Astrocyte of the hippocampus (primary cell): ENCODE measurements around the gene TSPAN7.

ENCODE experiments used
- DNase-seq: peaks from one replicate; pipeline ENCODE4 v3.0.0; 2011; ENCODE audit warnings: low read depth, low spot score

TSPAN7 gene

GRCh38 chrX:38682095-38682494, 120.8 kb downstream of the TSPAN7 start:
- DNase-seq: no peak

DNA sequence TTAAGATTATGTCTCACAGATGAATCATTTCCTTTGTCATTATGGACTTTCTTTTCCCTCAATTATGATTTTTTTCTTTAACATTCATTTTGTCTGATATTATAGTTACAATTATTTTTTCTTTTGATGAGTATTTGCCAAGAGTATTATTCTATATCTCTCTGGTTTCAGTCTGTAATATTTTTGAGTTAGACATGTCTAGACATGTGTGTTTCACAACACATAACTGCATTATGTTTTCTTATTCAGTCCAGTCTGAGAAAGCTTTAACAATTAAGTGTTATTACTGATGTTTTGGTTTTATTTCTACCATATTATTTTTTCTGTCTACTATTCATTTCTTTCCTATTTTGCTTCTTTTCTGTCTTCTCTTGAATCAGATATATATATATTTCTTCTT, 131.6 kb downstream of the TSPAN7 start:
- no peak for DNase-seq

DNA sequence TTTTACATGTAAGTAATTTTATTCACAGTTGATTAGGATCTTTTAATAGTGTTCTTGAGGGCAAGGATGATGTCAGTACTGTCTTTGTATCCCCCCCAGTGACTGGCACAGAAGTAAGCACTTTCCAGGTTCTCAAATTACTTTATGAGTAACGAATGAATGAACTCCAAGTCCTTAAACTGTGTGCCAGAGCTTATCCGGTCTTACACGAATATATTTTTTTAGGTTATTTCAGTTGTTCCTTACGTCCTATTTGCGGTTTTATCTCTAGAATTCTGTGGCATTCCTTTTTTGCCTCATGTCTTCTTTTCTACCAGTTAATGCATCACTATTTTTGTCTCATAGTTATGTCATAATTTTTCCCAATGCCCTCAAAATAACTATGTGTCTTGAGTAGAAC, 133.1 kb downstream of the TSPAN7 start:
- peak; percentile 10 for DNase-seq

DNA sequence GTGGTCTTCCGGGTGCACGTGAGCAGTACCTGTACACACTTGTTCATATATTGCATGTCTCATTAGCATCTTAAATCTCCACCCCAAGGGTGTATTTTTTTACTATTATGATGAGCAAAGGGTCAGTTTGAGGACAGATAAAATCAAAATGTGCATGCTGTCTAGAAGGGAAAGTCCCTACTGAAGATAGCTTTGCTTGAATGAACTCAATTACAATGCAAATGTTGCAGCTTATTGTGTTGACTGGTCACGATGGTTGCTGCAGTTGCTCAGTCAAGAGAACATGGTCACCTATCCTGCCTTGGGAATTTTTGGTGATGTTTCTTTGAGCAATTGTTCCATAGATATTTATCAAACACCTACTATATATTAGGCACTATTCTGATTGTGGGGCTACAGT, 136.1 kb downstream of the TSPAN7 start:
- no peak for DNase-seq

GRCh38 chrX:38699121-38699520, 137.8 kb downstream of the TSPAN7 start:
- no peak for DNase-seq

DNA sequence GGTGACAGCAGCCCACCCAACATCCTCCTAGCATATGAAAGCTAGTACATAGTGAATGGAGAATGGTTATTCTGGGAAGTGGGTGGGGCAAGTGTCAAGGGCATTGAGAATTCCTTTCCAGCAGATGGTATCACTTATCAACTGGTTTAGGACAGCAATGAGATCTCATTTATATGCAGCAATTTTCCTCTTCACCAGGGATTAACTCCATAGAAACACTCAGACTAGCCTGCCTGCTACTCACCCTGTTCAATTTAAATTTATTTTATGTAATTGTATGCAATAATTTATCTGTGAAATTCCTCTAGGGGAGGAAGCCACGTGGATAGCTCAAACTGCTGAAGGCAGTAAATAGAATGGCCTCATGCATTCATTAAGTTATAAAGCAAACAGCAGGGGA, 138.4 kb downstream of the TSPAN7 start:
- DNase-seq: no peak

GRCh38 chrX:38701073-38701472, 139.7 kb downstream of the TSPAN7 start:
- DNase-seq: peak; percentile 63

GRCh38 chrX:38704146-38704882, 143.0 kb downstream of the TSPAN7 start:
- no peak for DNase-seq

GRCh38 chrX:38717871-38718270, 156.5 kb downstream of the TSPAN7 start:
- DNase-seq: no peak

- no peak for DNase-seq
Observed at GRCh38 chrX:38718311-38718710, 157.0 kb downstream of the TSPAN7 start.

GRCh38 chrX:38726612-38727011, 165.3 kb downstream of the TSPAN7 start:
- no peak for DNase-seq

DNA sequence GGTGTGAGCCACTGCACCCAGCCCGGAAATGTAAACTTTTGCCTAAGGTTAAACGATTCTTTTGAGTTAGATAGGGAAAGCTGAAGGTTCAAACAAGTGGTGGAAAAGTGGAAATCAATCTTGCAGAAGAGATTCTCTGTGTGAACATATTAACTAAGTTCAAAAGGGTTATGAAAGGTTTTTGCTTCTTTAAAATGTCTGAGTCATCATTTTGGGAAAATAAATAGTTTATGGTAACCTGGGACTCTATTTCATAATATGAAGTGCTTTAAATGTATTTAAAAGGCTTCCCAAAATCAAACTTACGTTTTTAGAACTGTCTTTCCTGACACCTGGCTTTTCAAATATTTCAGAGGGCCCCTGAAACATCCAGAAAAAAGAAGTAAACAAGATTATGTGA, 166.3 kb downstream of the TSPAN7 start:
- no peak for DNase-seq

DNA sequence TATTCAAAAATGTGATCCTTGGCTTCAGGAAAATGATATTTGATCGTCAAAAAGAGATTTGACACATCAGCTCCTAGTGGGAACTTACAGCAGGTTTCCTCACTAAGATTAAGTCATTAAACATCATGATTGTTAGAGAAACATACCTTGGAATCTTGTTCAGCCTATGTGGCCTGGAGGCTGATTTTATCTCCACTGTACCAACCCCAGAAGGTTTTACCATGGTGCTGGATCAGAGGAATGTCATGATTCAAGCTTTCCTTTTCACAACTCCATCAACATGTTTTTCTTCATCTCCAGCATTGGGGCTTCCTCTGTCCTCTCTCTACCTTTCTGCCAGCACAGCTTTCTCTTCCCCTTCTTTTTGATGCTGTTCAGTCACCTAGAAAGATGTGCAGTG, 171.5 kb downstream of the TSPAN7 start:
- no peak for DNase-seq
